HG03571 (cell line): ENCODE results near the gene ABI3BP.

ENCODE experiments used
- ATAC-seq: cut with Tn5 transposase; IDR thresholded peaks from one replicate; pipeline ENCODE4 v1.9.1; 2021; ENCODE audit not compliant: unreplicated experiment

Gene ABI3BP

DNA sequence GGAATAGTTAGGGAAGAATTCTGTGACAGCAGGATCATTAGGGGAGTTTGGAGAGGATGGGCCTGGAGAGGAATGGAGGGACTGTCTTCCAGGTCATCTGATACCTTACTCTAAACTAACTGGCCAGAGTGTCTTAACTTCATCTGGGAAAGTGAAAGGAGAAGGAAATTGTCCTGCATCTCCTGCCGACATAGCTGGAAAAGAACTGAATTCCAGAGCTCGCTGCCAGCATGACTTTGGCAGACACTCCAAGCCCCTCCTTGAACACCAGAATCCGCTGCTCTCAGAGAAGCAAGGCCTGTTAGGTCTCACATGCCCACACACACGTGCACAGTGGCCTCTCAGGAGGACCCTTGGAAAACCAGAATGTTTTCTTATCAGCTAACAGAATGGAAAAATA is 10.5 kb downstream of the ABI3BP start:
- no peak for ATAC-seq

DNA sequence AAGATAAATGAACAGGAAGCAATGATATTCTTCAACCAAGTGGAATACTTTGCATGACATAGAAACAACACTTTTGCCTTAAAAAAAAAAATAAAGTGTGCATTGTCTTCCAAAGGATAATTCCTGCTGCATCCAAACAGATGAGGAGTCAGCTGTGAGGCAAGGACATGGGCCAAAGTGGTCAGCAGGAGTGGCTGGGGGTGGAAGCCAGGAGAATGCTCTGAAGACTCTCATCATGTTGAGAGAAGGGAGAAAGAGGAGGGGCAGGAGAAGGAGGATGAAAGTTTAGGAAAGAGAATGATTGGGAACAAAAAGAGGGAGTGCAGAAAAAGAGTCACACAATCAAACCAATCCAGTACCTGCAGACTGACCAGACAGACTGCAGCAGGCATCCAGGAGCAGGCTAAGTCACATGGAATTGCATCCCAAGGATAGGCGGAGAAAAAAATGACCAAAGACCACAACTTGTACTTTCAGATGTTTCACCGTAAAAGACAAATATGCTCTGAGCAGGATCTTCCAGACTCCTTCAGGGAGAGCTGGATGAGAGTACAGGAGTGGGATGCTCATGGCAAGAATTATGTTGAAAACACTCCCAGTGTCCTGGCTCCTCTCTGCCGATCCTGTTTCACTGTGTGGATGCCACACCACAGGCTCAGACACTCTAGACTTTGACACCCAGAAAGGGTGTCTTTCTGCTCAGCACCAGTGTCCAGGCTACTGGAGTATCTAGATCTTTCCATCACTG is 11.9 kb downstream of the ABI3BP start:
- ATAC-seq = no peak

DNA sequence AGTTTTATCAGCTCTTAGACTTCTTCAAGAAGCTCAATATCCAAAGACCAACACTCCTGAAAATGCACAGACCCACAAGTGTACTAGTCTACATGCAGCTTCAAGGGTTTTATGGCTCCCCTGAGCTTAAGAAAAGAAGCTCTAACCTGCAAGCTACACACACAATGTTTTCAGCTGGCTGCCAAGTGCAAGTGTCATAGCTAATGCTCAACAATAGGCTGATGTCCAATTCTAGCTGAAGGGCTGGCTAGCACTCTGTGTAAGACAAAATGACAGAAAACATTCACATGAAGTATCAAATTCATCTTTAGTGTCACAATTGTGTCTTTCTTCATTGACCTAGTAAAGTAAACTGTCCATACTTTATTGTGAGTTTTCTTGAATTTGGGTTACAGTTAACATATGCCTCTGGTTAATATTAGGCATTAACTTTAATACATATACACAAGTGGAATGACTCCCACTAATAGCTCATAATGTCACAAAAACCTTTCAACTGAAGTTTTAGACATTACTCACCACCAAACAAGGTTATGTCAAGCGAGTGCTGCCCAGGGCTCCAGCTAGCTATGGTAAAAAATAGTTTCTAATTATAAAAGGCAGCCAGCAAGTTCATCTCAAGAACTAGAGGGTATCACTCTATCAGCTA is 15.1 kb downstream of the ABI3BP start:
- no peak for ATAC-seq

DNA sequence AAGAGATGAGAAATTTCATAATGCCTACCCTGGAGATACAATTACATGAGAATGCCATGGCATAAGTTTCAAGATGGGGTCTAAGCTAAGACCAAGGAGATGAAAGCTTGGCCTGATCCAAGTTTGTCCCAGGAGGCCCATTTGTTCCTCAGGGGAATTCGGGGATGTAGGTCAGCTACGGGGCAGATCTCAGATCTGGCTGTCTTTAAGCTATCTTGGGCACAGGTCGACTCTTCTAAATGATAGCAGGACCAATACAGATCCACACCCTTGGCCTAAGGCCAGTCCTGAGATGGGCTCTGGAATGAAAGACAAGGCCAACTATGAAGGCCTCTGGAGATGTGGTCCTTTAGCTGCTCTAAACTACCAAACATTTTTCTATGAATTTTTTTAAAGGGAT is 16.6 kb downstream of the ABI3BP start:
- no peak for ATAC-seq

DNA sequence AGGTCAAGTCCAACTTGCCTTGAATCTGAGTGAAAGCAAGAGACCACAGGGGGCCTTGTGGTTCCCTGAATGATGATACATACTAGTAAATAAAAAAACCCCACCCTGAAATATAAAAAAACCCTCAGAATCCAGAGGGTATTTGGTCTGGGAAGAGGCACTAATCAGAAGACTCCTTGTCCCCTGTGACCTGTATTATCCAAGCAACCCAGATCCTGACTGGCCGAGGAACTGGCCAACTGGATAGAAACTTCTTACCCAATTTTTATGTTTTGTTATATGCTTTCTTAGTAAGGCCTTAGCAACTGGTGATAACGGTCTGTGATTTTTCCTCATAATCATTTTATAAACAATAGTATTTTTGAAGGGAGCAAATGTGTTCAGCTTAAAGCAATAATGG is 17.5 kb downstream of the ABI3BP start:
- no peak for ATAC-seq

DNA sequence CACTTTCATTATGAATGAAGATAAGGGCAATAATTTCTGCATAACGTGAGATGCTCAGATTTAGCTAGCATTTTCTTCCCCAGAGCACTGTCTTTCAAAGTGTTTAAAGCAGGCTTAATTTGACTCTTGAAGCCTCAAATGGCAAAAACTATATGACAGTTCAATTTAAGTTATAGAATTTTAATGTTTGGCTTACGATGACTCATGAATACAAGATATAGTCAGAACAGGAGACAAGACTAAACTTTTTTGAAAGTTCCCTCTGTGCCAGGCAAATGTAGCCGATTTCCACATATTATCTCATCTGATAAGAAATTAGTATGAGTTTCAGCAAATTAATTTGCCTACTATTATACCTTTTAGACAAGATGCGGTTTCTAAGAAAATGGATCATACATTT is 19.6 kb downstream of the ABI3BP start:
- no peak for ATAC-seq

DNA sequence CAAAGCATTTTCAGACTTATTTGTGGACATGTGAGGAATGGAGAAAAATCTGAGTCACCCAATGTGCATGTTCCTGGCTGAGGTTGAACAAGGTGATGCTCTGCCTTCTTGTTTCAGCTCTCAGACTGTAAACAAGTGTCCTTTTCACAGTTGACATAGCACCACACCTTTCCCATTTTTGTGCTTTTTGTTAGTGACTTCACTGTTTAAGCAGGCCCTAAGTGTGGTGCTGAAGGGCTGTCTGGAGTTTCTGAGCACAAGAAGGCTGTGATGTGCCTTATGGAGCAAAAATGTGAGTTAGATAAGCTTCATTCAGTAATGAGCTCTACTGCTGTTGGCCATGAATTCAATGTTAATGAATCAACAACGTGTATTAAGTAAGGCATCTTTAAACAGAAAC is 20.4 kb downstream of the ABI3BP start:
- no peak for ATAC-seq

DNA sequence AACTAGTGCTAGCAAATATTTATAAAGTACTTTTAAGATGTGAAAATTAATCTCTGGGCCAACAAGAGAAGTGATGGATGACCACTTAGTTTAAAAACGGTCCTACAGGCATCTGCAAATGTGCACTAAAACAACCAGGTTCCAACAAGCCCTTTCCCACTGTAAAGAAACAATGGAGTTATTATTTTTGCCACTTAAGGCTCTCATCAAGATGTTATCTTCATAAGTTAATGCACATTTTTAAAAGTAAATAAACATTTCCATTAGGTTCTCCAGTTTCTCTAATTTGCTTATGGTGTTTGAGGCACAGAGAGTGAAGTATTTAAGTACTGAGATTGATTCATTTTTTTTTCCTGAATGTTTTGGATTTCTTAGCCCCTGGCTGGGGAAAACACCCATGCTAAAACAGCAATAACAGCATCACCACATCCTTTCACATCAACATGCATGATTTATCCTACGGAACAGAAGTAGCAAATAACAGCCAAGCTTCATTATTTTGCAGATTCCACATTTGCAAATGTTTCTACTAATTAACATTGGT is 20.8 kb downstream of the ABI3BP start:
- no peak for ATAC-seq

DNA sequence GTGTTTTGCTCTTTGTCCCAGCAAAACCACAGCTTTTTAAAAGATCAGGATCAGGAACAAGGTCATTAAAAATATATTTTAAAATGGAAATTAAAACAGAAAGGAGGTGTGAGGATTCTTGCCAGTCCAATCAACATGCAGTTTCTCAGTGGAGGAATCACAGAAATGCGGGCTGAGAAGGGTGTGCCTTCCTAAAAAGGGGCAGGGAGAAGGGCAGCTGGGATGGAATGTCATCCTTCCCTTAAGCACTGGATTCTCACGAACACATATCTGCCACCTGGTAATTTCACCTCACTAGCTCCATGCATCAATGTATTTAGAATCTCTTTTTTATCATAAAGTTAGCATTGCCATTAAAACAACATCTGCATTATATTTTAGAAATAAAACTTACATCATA is 21.4 kb downstream of the ABI3BP start:
- ATAC-seq = no peak

DNA sequence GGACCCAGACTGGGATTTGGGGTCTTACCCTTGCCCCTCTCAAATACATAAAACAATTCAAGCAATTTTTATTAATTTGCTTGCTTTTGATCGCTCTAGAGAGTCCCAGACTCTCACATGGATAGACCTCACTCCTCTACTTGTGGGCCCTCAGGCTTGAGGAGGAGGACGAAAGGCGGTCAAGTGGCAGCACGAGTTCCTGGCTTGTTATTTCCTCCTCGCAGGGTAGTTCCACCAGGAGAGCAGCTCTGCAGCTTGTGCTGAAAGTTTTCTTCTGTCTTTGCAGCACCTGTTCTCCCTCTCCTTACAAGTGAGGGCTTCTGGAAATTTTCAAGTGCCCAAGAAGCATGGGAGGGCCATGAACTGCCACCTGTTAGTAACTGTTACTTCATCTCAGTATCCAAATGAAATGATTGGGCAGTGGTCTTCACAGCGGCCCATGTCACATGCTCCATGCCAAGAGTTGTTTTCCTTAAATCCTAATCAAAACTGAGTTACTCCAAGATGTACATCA is 22.7 kb downstream of the ABI3BP start:
- ATAC-seq = no peak

DNA sequence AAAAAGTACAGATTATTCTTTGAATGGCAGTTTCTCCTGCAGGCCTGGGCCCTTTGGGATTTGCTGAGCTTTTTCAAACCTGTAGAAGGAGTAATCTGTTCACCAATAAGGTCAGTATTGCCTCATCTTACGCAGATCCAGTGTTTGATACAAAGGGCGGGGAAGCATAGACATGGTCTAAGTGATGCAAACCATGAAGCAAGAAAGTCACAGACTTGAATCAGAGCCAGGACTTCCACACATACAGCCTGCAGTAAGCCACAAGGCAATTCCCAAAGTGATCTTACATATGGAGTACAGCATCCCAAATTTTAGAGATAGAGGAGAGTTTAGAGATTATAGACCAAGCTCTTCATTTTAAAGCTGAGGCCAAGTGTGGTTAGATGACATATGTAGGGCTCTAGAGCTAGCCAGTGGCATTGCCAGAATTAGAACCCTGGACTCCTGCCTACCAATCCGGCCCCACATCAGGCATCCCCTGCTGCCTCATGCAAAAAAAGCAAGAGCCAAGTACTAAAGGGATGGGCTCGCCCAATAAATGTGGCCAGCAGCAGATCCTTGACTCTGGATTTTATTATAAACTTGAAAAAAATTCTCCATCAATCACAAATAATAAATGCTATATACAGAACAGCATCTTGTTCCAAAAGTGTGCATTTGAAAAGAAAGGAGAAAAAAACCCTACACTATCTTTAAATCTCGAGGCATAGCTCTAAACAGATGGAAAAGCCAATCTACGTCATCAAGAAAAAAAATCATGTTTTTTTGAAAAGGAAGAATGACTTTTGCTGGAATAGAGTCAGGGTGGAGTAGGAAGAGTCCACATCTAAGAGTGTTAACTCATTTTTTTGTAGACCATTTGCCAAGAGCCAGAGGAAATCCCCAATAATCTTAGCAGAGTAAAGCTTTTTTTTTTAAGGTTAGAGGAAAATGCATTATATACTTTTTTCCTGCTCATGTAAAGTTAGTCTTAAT is 24.0 kb downstream of the ABI3BP start:
- no peak for ATAC-seq

DNA sequence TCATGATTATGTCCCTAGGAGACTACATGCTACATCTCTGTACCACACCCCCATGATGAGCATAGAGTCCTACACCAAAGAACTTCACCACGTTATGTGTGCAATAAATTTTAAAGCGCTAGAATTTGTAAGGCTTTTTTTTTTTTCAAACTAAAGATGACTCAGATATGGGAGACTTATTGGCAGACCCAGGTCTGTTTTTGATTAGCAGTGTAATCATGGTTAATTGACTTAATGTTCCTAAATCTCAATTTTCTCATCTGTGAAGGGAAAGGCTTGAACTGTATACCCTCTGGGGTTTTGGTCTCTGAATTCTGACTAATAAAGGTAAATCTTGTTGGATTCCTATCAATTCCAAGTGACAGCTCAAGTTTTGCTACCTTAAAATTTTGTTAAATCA is 26.4 kb downstream of the ABI3BP start:
- no peak for ATAC-seq

DNA sequence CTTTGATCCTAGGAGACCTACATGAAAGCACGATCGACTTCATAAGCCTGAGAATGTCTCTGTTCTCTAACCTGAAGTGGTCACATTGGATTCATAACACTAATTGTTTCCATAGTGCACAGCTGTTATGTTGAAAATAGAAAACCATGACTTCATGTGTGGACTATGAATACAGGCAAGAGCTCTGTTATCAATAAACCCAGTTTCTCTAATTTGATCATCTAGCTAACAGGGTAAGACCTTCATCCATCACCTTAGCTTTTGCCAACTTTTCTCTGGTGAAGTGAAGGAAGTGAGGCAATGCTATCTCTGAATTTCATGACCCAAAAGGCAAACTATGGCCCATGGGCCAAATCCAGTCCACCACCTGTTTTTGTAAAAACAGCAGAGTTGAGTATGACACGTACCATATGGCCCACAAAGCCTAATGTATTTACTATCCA is 27.2 kb downstream of the ABI3BP start:
- no peak for ATAC-seq

DNA sequence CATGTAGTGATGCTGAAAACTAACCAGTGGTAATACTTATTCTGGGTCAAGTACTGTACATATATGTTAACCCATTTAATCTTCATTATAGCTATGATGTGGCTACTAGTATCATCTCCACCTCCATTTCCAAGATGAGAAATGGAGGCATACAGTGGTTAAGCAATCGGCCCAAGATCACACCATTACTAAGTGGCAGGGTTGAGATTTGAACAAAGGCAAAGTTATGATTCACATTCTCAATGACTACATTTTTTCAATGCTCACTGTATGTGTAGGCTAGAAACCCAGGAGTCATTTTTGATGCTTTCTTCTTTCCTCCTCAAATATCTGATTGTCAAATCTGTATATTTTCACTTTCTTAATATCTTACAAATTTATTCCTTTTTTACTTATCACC is 30.2 kb downstream of the ABI3BP start:
- no peak for ATAC-seq

DNA sequence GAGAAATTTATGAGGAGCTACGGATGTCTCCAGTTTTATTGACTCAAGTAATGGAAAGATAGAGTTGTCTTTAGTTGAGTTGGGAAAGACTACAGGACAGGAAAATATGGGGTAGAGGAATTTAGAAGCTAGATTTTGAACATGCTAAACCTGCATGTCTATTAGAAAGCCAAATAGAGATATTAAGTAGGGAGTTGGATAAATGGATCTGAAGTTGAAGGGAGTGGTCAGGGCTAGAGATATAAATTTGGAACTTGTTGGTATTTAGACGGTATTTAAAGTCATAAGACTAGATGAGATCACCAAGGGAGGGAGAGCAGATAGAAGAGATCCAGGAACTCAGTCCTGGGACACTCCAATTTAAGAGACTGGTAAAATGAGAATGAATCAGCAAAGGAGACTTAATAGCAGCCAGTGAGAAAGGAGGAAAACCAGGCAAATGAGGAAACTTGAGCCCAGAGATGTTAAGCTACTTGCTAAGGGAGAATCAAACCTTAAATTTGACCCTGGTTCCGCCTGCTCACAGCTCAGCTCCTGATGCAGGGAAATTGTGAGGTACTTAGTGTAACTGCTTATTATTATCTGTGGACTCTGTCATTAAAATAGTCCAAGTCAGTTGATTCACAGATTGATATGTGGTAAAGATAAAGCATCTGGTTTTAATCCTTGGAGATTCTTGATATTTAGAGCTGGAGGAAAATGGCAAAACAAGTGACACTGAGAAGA is 35.8 kb downstream of the ABI3BP start:
- ATAC-seq = no peak

DNA sequence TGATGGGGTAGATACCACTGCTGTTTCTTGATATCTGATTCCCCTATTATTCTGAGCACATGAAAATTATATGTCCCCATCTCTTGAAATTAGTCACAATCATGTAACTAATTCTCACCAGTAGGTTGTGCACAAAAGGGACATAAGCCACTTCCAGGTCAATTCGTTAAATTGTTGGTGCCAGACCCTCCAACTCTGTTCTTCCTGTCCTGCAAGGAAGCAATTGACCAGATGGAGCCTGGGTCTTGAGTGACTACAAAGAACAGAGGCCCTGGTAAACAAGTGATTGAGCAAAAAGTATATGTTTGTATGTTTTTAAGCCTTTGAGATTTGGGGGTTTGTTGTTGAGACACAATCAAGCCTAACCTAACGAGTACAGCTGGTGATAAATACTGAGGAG is 36.9 kb downstream of the ABI3BP start:
- ATAC-seq = no peak

DNA sequence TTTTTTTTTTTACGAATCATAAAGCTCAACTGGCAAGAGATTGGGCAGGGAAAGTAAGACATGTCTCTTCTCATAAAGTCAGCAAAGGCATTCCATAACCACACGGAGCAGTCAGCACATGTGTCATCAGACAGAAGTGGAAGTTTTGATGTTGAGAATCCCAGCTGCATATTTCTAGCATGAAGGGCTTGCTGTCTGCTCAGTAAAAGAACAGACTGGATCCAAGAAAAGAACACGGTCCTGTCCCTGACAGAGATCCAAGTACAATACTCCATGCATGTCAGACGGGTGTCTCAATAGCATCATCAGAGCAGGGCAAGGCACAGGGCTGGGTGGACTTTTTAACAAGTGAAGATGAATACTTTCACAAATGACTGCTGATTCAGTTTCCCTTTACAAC is 38.2 kb downstream of the ABI3BP start:
- ATAC-seq = no peak

DNA sequence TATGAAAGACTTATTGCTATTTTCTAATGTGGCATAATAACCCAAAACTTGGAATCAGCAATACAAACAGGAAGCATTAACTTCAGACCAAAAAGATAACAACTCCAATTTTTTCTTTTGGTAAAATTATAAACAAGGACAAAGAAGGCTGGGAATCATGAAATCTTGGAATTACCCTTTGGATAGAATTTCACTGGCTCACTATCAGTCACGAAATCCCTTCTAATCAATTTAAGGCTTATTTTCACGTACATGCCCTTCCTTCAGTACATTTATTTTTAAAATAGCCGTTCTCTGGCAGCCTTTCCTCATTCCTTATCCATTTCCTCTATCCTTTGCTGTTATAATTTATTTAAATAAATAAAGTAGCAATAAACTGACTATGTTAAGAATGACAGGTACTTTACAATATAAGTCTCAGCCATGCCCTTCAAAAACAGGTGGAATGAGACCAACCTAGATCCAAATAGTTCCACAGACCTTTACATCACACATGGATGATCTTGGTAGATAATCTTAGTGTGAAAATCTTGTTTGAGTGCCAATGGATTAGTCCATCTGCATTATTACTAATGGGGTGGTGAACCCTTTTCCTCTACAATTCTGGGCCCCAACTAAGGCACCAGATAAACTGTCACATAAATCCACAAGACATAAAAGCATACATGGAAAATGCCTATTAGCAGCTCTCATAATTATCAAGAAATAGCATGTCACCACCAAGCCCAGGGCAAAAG is 38.9 kb downstream of the ABI3BP start:
- no peak for ATAC-seq

DNA sequence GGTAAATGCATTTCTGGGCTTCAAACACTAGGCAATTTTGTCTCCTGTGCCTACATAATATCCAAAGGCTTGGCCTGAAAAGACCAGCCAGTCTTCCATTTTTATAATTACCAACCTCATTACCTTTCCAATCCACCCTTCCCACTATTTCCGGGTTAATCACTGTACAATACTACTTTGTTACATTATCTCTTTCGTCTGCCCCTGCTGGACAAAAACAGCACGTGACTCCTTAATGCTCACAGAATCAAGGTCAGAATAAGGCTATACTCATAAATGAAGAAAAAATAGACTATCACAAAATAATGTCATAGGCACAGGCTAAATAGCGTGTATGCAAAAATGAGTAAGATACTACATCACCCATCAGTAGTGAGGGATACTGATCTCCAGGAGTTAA is 40.1 kb downstream of the ABI3BP start:
- ATAC-seq = no peak

DNA sequence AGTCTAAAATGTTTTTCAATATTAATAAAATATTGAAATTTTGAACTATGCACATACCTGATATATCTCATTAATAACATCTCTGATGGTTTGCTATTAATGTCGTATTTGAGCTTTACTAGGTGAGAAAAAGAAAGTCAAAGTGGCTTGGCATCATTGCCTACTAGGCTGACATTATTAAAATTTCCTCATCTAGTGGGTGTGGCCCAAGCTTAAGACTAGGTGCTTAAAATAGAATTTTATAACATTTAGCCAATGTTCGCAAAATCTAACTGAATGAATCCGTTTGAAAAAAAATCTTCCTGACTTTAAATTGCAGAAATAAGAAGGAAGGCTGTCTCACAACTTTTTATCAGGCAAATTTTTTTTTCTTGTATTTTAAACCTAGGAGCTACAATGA is 46.1 kb downstream of the ABI3BP start:
- no peak for ATAC-seq
